Subcutaneous abdominal adipose tissue (tissue), 5 donors: ENCODE results near the gene EXTL1.

Experiments used
- H3K27ac ChIP-seq: one replicate; pipeline ENCODE4 v1.7.0; 2013; ENCODE audit warnings: low read depth, mild to moderate bottlenecking, inconsistent platforms, low read length, moderate library complexity
- H3K27me3 ChIP-seq, 5 donors: one replicate each; pipeline ENCODE4 v1.7.0; 2013; ENCODE audit warnings: low read length in 5 of 5, inconsistent platforms in 1 of 5; ENCODE audit not compliant: control insufficient read depth in 5 of 5, insufficient read depth in 4 of 5
- H3K36me3 ChIP-seq, 5 donors: one replicate each; pipeline ENCODE4 v1.7.0; 2013; ENCODE audit warnings: low read length in 5 of 5; ENCODE audit not compliant: control insufficient read depth in 5 of 5, insufficient read depth in 5 of 5
- H3K4me1 ChIP-seq, 5 donors: one replicate each; pipeline ENCODE4 v1.7.0; 2013; ENCODE audit warnings: low read length in 5 of 5, mild to moderate bottlenecking in 3 of 5, moderate library complexity in 1 of 5; ENCODE audit not compliant: control insufficient read depth in 5 of 5, insufficient read depth in 5 of 5
- H3K4me3 ChIP-seq, 5 donors: one replicate each; pipeline ENCODE4 v1.7.0; 2013; ENCODE audit warnings: low read length in 5 of 5, low read depth in 1 of 5
- H3K9ac ChIP-seq, 5 donors: one replicate each; pipeline ENCODE4 v1.7.0; 2013; ENCODE audit warnings: low read length in 5 of 5, mild to moderate bottlenecking in 4 of 5, moderate library complexity in 3 of 5
- H3K9me3 ChIP-seq, 5 donors: one replicate each; pipeline ENCODE4 v1.7.0; 2013; ENCODE audit warnings: low read length in 5 of 5; ENCODE audit not compliant: control insufficient read depth in 5 of 5
- donor health status: healthy.
- donor health status: healthy.
- donor health status: healthy.
- donor health status: healthy.
- donor health status: healthy.

The EXTL1 gene

DNA sequence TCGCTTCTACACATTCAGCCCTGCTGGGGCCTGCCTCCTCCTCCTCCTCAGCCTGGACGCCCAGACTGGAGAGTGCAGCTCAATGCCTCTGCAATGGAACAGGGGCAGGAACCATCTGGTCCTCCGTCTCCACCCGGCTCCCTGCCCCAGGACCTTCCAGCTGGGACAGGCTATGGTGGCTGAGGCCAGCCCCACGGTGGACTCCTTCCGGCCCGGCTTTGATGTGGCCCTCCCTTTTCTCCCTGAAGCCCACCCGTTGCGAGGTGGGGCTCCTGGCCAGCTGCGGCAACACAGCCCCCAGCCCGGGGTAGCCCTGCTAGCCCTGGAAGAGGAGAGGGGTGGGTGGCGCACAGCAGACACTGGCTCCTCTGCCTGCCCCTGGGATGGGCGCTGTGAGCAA lies 1.4 kb downstream of the EXTL1 start:
- Histone ChIP-seq H3K36me3 (no peaks in the 10 kb centered on the region), H3K27me3 (peaks cover 21 to 40% (median 30%) of the 10 kb centered on the region in 5 donors), H3K4me1 (peaks cover 0 to 6% (median 4%) of the 10 kb centered on the region in 5 donors), H3K9me3 (no peaks in the 10 kb centered on the region), H3K27ac (no peak overlapping the region), H3K4me3 (no peak overlapping the region), H3K9ac (no peak overlapping the region)

DNA sequence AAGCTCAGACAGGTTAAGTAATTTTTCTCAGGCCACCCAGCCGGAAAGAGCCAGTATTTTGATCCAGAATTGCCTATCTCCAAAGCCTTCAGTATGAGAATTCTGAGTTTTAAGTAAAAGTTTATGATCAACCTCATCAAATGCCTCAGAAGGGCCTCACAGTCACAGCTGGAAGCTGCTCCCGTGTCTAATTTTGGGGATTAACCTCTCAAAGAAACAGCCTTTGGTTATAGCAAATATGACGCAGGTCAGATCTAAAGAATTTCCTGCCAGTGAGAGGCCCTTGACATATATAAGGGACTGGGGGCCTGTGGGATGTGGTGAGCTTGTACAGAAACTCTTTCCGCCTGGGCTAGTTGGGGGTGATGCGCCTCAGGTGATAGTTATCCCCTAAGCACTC lies 2.3 kb downstream of the EXTL1 start:
- Histone ChIP-seq H3K36me3 (no peaks in the 10 kb centered on the region), H3K9ac (no peak overlapping the region), H3K27me3 (peaks cover 21 to 40% (median 27%) of the 10 kb centered on the region in 5 donors), H3K4me1 (peaks cover 0 to 6% (median 4%) of the 10 kb centered on the region in 5 donors), H3K9me3 (no peaks in the 10 kb centered on the region), H3K27ac (no peak overlapping the region), H3K4me3 (no peak overlapping the region)

DNA sequence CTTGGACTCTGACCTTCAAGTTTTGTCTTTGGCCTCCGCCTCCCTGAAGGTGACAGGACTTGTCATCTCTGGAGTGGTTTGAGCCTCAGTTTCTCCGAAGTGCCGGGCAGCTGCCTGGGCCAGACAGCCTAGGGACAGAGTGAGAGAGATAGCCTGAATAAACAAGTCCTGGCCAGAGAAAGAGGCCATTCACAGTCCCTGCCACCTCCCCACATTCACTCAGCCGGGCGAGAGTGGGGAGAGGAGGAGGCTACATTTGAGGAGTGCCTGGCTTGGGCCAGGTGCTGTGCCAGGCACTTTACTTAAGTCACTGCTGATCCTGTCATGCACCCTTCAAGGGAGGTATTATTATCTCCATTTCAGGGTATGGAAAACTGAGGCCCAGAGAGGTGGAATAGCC lies 3.5 kb downstream of the EXTL1 start:
- Histone ChIP-seq H3K36me3 (no peaks in the 10 kb centered on the region), H3K27ac (no peak overlapping the region), H3K9ac (no peak overlapping the region), H3K4me1 (peaks cover 0 to 6% (median 4%) of the 10 kb centered on the region in 5 donors), H3K27me3 (peaks cover 20 to 38% (median 26%) of the 10 kb centered on the region in 5 donors), H3K9me3 (no peaks in the 10 kb centered on the region), H3K4me3 (no peak overlapping the region)

DNA sequence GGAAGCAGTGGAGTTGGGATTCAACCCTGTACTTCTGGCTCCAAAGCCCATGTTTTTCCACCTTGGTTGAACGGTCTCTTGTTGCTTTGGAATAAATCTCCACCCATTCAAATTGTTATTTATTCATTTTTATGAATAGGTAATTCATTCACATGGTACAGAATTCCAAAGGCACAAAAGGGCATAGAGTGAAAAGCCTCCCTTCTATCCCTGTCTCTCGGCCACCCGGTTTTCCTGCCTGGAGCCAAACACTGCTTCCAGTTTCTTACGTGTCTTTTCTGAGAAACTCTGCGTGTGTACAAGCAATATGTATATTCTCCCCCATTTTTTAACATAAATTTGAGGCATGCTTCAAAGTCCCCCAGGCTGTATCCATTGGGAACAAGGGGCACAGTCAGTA lies 3.9 kb downstream of the EXTL1 start:
- H3K27ac ChIP-seq = no peak overlapping the region
- H3K4me3 ChIP-seq = no peak overlapping the region
- peaks cover 0 to 6% (median 4%) of the 10 kb centered on the region in 5 donors for H3K4me1 ChIP-seq

DNA sequence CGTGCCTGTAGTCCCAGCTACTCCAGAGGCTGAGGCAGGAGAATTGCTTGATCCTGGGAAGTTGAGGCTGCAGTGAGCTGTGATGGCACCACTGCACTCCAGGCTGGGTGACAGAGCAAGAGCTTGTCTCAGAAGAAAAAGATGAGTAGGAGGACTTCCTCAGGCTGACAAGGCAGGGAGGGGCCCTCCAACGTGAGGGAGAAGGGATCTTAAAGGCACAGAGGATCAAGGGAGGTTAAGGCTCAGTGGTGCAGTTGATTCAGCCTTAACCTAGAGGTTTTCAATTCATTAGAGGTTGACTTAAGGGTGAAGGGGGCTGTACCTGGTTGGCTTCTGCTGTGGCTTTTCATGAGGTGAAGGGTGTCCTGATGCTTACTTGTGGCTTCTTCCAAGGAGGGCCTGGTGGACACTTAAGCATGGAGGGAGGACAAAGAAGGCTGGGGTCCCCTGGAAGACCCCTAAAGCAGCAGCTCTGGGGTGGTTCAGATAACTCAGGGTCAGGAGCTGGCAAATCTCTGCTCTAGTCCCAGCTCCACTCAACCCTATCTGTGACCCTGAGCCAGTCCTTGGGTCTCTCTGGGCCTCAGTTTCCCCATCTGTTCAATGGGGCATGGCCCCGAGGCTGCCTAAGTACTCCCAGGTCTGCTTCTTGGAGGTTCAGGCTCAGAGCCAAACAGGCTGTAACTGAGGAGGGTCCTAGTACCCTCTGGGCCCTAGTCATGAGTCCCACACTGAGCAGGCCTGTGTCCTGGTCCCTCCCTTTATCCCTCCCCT lies 6.3 kb downstream of the EXTL1 start:
- Histone ChIP-seq H3K4me1 (no peaks in the 10 kb centered on the region), H3K27me3 (peaks cover 4 to 14% (median 9%) of the 10 kb centered on the region in 5 donors), H3K9me3 (no peaks in the 10 kb centered on the region), H3K4me3 (no peak overlapping the region), H3K27ac (no peak overlapping the region), H3K9ac (no peak overlapping the region), H3K36me3 (no peaks in the 10 kb centered on the region)

More for the DNA sequence above, 3.9 kb downstream of the EXTL1 start:
- H3K9me3 ChIP-seq = no peaks in the 10 kb centered on the region
- peaks cover 15 to 33% (median 22%) of the 10 kb centered on the region in 5 donors for H3K27me3 ChIP-seq
- no peak overlapping the region for H3K9ac ChIP-seq
- no peaks in the 10 kb centered on the region for H3K36me3 ChIP-seq

DNA sequence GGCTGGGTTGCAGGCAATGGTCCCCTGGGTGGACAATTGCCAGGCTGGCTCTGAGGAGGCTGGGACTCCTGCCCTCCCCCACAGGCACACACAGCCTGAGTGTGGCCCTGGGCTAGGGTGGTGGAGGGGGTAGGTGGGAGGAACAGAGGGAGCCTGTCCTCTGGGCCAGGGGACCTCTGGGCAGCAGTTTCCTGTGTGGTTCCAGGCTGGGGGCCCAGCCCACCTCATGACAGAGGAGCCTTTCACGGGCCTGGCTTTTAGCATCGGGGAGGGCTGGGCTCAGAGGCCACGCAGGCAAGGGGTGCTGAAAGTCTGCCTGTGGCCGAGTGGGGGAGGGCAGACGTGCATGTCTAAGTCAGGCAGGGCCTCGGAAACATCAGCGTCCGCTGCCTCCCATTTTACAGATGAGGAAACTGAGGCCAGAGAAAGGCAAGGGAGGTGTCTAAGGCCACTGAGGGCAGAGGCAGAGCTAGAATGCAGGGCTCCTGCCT lies 7.0 kb downstream of the EXTL1 start:
- Histone ChIP-seq H3K9ac (no peak overlapping the region), H3K4me3 (no peak overlapping the region)

DNA sequence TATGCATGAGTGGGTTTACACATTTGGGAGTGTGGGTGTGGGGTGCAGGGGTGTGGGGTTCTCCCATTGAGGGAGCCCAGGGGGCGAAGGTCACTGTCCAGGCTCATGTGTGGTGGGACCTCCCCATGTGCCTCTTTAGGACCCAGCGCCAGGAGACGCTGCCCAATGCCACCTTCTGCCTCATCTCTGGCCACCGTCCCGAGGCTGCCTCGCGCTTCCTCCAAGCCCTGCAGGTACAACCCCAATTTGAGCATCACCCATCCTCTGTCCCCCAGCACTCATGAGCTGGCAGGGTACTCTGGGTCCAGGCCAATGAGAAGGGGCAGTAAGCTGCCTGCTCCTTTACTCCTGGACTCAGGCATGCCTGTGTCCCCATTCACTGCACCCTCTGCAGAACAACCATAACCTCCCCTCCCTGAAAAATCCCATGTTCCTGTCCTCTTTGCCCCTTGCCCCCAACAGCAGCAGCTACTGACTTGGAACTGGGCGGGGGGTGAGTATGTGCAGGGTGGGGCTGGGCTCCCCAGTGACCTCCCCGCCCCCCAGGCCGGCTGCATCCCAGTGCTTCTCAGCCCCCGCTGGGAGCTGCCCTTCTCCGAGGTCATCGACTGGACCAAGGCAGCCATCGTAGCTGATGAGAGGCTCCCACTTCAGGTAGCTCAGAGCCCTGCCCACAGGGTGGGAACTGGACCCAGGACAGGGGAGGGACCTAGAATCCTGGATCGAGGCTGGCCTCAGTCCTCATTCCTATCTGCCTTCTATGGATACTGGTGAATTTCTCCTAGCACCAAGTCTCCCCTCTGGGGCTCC lies 7.7 kb downstream of the EXTL1 start:
- Histone ChIP-seq H3K9me3 (no peaks in the 10 kb centered on the region), H3K27ac (no peak overlapping the region), H3K9ac (no peak overlapping the region), H3K27me3 (peaks cover 0 to 17% (median 12%) of the 10 kb centered on the region in 5 donors), H3K4me3 (no peak overlapping the region), H3K4me1 (no peaks in the 10 kb centered on the region), H3K36me3 (no peaks in the 10 kb centered on the region)

More for the DNA sequence above, 7.0 kb downstream of the EXTL1 start:
- Histone ChIP-seq H3K36me3 (no peaks in the 10 kb centered on the region), H3K4me1 (no peaks in the 10 kb centered on the region), H3K27me3 (peaks cover 0 to 11% (median 10%) of the 10 kb centered on the region in 5 donors), H3K9me3 (no peaks in the 10 kb centered on the region), H3K27ac (no peak overlapping the region)

DNA sequence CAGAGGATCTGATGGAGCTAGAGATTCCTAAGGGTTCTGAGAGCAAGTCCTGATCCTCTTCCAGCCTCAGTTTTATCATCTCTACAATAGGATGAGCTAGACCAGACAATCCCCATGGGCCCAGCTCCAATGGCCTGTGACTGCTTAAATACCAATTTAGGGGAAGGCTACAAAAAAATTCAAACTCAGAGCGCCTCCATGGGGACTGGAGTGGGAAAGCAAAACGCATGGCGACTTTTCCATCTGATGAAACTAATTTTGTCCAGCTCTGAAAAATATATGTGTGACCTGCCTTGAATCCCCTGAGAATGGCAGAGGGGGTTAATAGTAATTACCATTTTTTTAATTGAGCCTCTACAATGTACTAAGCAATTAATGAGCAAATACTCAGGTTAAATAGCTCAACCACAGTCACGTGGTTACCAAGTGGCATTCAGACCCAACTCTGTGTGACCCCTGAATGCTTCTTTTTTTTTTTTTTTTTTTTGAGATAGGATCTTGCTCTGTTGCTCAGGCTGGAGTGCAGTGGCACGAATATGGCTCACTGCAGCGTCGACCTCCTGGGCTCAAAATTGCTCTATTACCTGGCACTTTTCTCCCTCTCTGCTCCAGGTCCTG lies 8.4 kb downstream of the EXTL1 start:
- H3K27me3 ChIP-seq = peaks cover 4 to 23% (median 13%) of the 10 kb centered on the region in 5 donors
- H3K9ac ChIP-seq = no peak overlapping the region
- no peak overlapping the region for H3K27ac ChIP-seq
- H3K4me3 ChIP-seq = no peak overlapping the region
- no peaks in the 10 kb centered on the region for H3K36me3 ChIP-seq
- H3K4me1 ChIP-seq = peaks cover 0 to 5% (median 4%) of the 10 kb centered on the region in 5 donors
- H3K9me3 ChIP-seq = no peaks in the 10 kb centered on the region

DNA sequence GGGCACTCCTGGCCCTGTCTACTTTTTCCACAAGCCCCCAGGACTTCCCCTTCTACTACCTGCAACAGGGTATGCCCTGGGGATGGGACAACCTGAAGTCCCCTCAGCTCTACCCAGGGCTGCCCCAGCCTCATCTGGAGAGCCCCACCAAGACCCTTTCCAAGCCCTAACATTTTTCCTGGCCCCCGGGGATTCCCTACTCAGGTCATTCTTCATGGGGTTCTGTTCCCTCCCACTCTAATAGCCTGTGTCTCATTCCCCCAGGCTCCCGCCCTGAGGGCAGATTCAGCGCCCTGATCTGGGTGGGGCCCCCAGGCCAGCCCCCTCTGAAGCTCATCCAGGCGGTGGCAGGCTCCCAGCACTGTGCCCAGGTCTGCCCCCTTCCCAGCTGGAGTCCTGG lies 9.6 kb downstream of the EXTL1 start:
- Histone ChIP-seq H3K4me3 (no peak overlapping the region), H3K4me1 (peaks cover 0 to 18% (median 10%) of the 10 kb centered on the region in 5 donors), H3K27ac (no peak overlapping the region), H3K9me3 (no peaks in the 10 kb centered on the region), H3K27me3 (peaks cover 4 to 24% (median 14%) of the 10 kb centered on the region in 5 donors), H3K9ac (no peak overlapping the region), H3K36me3 (no peaks in the 10 kb centered on the region)
